Natural killer cell (primary cell): ENCODE data around the gene NPTXR. TPM values are rescaled to one million over a fixed set of nuclear protein-coding genes. Genes with fewer than 3 reads are reported as not detected.

Experiments used
- ATAC-seq, 3 donors: fragments of 150-1000 bp in 2 of 3; fragments of 200-7000 bp in 1 of 3; cut with Tn5 transposase; 1 replicate in 1 of 3; 2 replicates in 2 of 3; pipeline ENCODE4 v1.10.0; 2021; ENCODE audit warnings: mild to moderate bottlenecking in 2 of 3, moderate library complexity in 2 of 3
- DNase-seq, 2 donors: peaks; one replicate each; pipeline versions ENCODE4 v3.0.0 to v3.0.0-alpha.2; 2013 to 2021; ENCODE audit warnings: mixed read lengths in 1 of 2
- H3K27ac ChIP-seq: one replicate; pipeline ENCODE4 v1.5.1; 2013; ENCODE audit warnings: mild to moderate bottlenecking, low read length
- H3K27me3 ChIP-seq: one replicate; pipeline ENCODE4 v1.6.1; 2013; ENCODE audit warnings: low read length; ENCODE audit not compliant: control insufficient read depth, insufficient read depth
- H3K36me3 ChIP-seq: one replicate; pipeline ENCODE4 v1.6.1; 2013; ENCODE audit warnings: low read length; ENCODE audit not compliant: control insufficient read depth, insufficient read depth
- H3K4me1 ChIP-seq: one replicate; pipeline ENCODE4 v1.6.1; 2013; ENCODE audit warnings: low read length; ENCODE audit not compliant: control insufficient read depth, insufficient read depth
- H3K4me3 ChIP-seq: one replicate; pipeline ENCODE4 v1.5.1; 2013; ENCODE audit warnings: low read length
- H3K9me3 ChIP-seq: one replicate; pipeline ENCODE4 v1.6.1; 2013; ENCODE audit warnings: low read length; ENCODE audit not compliant: control insufficient read depth, insufficient read depth
- H3K27ac Mint-ChIP-seq, 2 donors: one replicate each; pipeline ENCODE4 v1.8.0; 2022; ENCODE audit warnings: mild to moderate bottlenecking in 2 of 2, mixed read lengths in 2 of 2, moderate library complexity in 1 of 2
- H3K27me3 Mint-ChIP-seq, 2 donors: one replicate each; pipeline ENCODE4 v1.8.0; 2022; ENCODE audit warnings: low read depth in 2 of 2, mixed read lengths in 2 of 2
- H3K36me3 Mint-ChIP-seq: one replicate; pipeline ENCODE4 v1.8.0; 2022; ENCODE audit warnings: mixed read lengths
- H3K4me1 Mint-ChIP-seq, 2 donors: one replicate each; pipeline ENCODE4 v1.8.0; 2022; ENCODE audit warnings: mixed read lengths in 2 of 2
- H3K4me3 Mint-ChIP-seq: one replicate; pipeline ENCODE4 v1.8.0; 2022; ENCODE audit warnings: mild to moderate bottlenecking, moderate library complexity, mixed read lengths
- H3K9me3 Mint-ChIP-seq, 2 donors: one replicate each; pipeline ENCODE4 v1.8.0; 2022; ENCODE audit warnings: mixed read lengths in 2 of 2
- WGBS: methylation state at CpG from one replicate; pipeline ENCODE4 v1.1.7; 2013; ENCODE audit warnings: missing lambda C conversion rate; ENCODE audit not compliant: insufficient coverage; 5-methylcytosine and 5-hydroxymethylcytosine counted together
- intact Hi-C: fragments of 100-400 bp; cut with micrococcal nuclease; formaldehyde crosslinking; loops from one replicate; pipeline ENCODE4 v1.14.2; 2022
- total RNA-seq, 4 donors: library from RNA; stranded (reverse); fragments of 120-200 nt in 1 of 4; gene quantifications; one replicate each; pipeline versions ENCODE4 v1.2.3 to v1.2.4, GENCODE V29; 2013 to 2022
- TF ChIP-seq, protein P1 (sequence below): fragments of 200-600 bp; IDR thresholded peaks from one replicate; pipeline ENCODE4 v1.8.0; 2022; ENCODE audit warnings: antibody characterized with exemption

The NPTXR gene
- total RNA-seq, 3 donors from 2014 or later (not counting 1 experiment from before 2014, with no cell fraction given) = 4.8 to 8.2 (median 6.1) TPM

DNA sequence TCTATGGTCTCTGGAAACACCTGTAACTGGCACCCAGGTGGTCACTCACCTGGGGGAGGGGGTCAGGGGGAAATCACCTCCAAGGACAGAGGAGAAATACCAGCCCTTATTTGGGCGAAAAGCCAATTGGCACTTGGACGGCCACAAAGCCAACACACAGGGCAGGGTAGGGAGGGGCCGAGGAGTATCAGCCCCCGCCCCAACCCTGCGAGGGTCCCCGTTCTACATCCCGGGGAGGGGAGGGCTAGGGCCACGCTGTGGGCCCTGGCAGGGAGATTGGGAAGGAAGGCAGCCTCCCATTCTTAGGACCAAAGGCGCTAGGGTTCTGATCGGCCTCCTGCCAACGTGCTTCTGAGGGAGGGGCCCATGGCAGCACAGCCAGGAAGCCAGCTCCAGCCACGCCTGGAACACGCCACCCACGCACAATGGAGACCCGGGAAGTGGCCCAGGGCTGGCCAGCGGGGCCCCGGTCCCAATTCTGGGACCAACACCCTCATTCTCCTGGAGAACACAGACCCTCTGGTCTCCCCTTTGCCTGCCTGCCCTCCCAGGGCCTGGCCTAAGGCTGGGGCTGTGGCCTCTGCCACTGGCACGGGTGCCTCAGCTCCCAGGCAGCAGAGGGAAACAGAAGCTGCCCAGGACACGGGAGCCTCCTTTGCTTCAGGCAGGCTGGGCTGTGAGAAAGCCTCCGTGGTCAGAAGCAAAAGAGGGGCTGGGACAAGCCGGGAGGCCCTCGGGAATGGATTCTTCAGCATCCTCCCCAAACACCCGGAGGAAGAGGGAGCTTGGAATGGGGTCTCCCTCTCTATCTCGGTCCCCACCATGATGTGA, 20.7 kb upstream of the NPTXR start:
- no peak overlapping the region for H3K4me3 ChIP-seq
- Mint-ChIP-seq H3K27me3 (no peaks in the 10 kb centered on the region), H3K27ac (peak overlapping the region in 1 of 2 donors; percentile 19), H3K4me3 (no peak overlapping the region), H3K9me3 (no peaks in the 10 kb centered on the region), H3K4me1 (peaks cover 6 to 33% of the 10 kb centered on the region in 2 donors), H3K36me3 (no peaks in the 10 kb centered on the region)
- DNase-seq (no peak), ATAC-seq (no peak)
- H3K9me3 ChIP-seq = no peaks in the 10 kb centered on the region
- peaks cover 20% of the 10 kb centered on the region for H3K36me3 ChIP-seq
- WGBS = 91% methylated on average over 23 of the region's 24 CpGs
- H3K27ac ChIP-seq = no peak overlapping the region
- H3K4me1 ChIP-seq = peaks cover 15% of the 10 kb centered on the region
- no peaks in the 10 kb centered on the region for H3K27me3 ChIP-seq
- TF ChIP-seq, protein P1, sequence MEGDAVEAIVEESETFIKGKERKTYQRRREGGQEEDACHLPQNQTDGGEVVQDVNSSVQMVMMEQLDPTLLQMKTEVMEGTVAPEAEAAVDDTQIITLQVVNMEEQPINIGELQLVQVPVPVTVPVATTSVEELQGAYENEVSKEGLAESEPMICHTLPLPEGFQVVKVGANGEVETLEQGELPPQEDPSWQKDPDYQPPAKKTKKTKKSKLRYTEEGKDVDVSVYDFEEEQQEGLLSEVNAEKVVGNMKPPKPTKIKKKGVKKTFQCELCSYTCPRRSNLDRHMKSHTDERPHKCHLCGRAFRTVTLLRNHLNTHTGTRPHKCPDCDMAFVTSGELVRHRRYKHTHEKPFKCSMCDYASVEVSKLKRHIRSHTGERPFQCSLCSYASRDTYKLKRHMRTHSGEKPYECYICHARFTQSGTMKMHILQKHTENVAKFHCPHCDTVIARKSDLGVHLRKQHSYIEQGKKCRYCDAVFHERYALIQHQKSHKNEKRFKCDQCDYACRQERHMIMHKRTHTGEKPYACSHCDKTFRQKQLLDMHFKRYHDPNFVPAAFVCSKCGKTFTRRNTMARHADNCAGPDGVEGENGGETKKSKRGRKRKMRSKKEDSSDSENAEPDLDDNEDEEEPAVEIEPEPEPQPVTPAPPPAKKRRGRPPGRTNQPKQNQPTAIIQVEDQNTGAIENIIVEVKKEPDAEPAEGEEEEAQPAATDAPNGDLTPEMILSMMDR = no peak
- intact Hi-C loops = no loop called here

- peaks cover 6 to 31% of the 10 kb centered on the region in 2 donors for H3K4me1 Mint-ChIP-seq
- H3K9me3 ChIP-seq = no peaks in the 10 kb centered on the region
- peak overlapping the region in 1 of 2 donors; percentile 19 for H3K27ac Mint-ChIP-seq
- H3K27ac ChIP-seq = no peak overlapping the region
- no peaks in the 10 kb centered on the region for H3K36me3 Mint-ChIP-seq
- TF ChIP-seq, protein P1 = no peak
- intact Hi-C loops = no loop called here
- H3K4me1 ChIP-seq = peaks cover 7% of the 10 kb centered on the region
- no peak overlapping the region for H3K4me3 Mint-ChIP-seq
- H3K36me3 ChIP-seq = peaks cover 19% of the 10 kb centered on the region
- WGBS = 92% methylated on average over 11 of the region's 12 CpGs
- ATAC-seq (no peak), DNase-seq (no peak)
- H3K4me3 ChIP-seq = no peak overlapping the region
- H3K27me3 ChIP-seq = no peaks in the 10 kb centered on the region
- H3K27me3 Mint-ChIP-seq = no peaks in the 10 kb centered on the region
- H3K9me3 Mint-ChIP-seq = no peaks in the 10 kb centered on the region
Measured at GRCh38 chr22:38863531-38864131, 19.8 kb upstream of the NPTXR start.

GRCh38 chr22:38862375-38863329, 18.8 kb upstream of the NPTXR start:
- no peaks in the 10 kb centered on the region for H3K4me1 ChIP-seq
- H3K4me3 Mint-ChIP-seq = no peak overlapping the region
- TF ChIP-seq, protein P1 = no peak
- H3K9me3 Mint-ChIP-seq = no peaks in the 10 kb centered on the region
- no peaks in the 10 kb centered on the region for H3K27me3 ChIP-seq
- H3K4me3 ChIP-seq = no peak overlapping the region
- DNase-seq (no peak), ATAC-seq (peak in 1 of 3 donors; percentile 24)
- H3K27ac ChIP-seq = no peak overlapping the region
- 83% methylated on average over 10 of the region's 14 CpGs for WGBS
- peak overlapping the region in 1 of 2 donors; percentile 64 for H3K27ac Mint-ChIP-seq
- no peaks in the 10 kb centered on the region for H3K36me3 Mint-ChIP-seq
- H3K27me3 Mint-ChIP-seq = no peaks in the 10 kb centered on the region
- peaks cover 6 to 22% of the 10 kb centered on the region in 2 donors for H3K4me1 Mint-ChIP-seq
- H3K9me3 ChIP-seq = no peaks in the 10 kb centered on the region
- H3K36me3 ChIP-seq = peaks cover 15% of the 10 kb centered on the region
- intact Hi-C loops = no loop called here
